ENCODE measurements around the gene RAB25.

- TF ChIP-seq CTCF (IDR thresholded peaks at IDR 0.05) (no peak), ZFX (IDR thresholded peaks at IDR 0.05; ENCODE audit: borderline replicate concordance) (no peak)
These were observed at the start of gene RAB25 for GRCh38 chr1:156060937-156061636.

Data from 22Rv1 (cell line).